ENCODE data around the gene PCDH9. TPM values are rescaled to one million over a fixed set of nuclear protein-coding genes. Genes with fewer than 3 reads are reported as not detected.

The PCDH9 gene
- polyA plus RNA-seq (2013, experiment 1 of 2): 0.65 TPM
- 0.76 TPM for polyA plus RNA-seq (2013, experiment 2 of 2)

GRCh38 chr13:67229481-67230403, at the start of gene PCDH9:
TSS of gene PCDH9 (minus strand) at chr13:67230336. CDS start at chr13:67228440, 1,896 bp downstream.
- WGBS: 2% methylated on average over 26 of the region's 26 CpGs
- no peaks in the 10 kb centered on the region for H3K9me3 ChIP-seq (ENCODE audit: insufficient read depth, low read depth, low read length)
- peaks cover 13% of the 10 kb centered on the region for H3K4me1 ChIP-seq (ENCODE audit: insufficient read depth, low read length)
- peak within 1 kb of the TSS; percentile 81 for H3K4me3 ChIP-seq (ENCODE audit: low read length)
- H3K27ac ChIP-seq (ENCODE audit: low read depth, low read length): peak within 1 kb of the TSS; percentile 28; the same call in 1 of the 2 replicates
- peak within 1 kb of the TSS; percentile 74 for H3K9ac ChIP-seq (ENCODE audit: low read depth, low read length)
- H3K36me3 ChIP-seq (ENCODE audit: insufficient read depth, low read length): no peaks in the 10 kb centered on the region
- peaks cover 42% of the 10 kb centered on the region for H3K27me3 ChIP-seq (ENCODE audit: insufficient read depth, low read length)

- Histone ChIP-seq H3K36me3 (ENCODE audit: insufficient read depth, low read length) (no peaks in the 10 kb centered on the region), H3K4me1 (ENCODE audit: insufficient read depth, low read length) (peaks cover 16% of the 10 kb centered on the region; the same call in 1 of the 2 replicates)
- WGBS: 95% methylated on average over 2 of the region's 2 CpGs
Observed at GRCh38 chr13:67278235-67278634, 48.1 kb upstream of the PCDH9 start.

GRCh38 chr13:67277581-67277980, 47.4 kb upstream of the PCDH9 start:
- no peak overlapping the region for H3K4me3 ChIP-seq (ENCODE audit: low read length)
- no peak overlapping the region for H3K27ac ChIP-seq (ENCODE audit: low read depth, low read length)
- H3K27me3 ChIP-seq (ENCODE audit: insufficient read depth, low read length): no peaks in the 10 kb centered on the region
- H3K4me1 ChIP-seq (ENCODE audit: insufficient read depth, low read length): peaks cover 20% of the 10 kb centered on the region; the same call in 1 of the 2 replicates
- H3K9me3 ChIP-seq (ENCODE audit: insufficient read depth, low read depth, low read length): no peaks in the 10 kb centered on the region
- H3K9ac ChIP-seq (ENCODE audit: low read depth, low read length): no peak overlapping the region
- no peaks in the 10 kb centered on the region for H3K36me3 ChIP-seq (ENCODE audit: insufficient read depth, low read length)
- WGBS: 96% methylated on average over 1 of the region's 1 CpG

More at GRCh38 chr13:67278235-67278634, 48.1 kb upstream of the PCDH9 start:
- no peaks in the 10 kb centered on the region for H3K27me3 ChIP-seq (ENCODE audit: insufficient read depth, low read length)
- H3K27ac ChIP-seq (ENCODE audit: low read depth, low read length): no peak overlapping the region
- H3K4me3 ChIP-seq (ENCODE audit: low read length): no peak overlapping the region
- H3K9me3 ChIP-seq (ENCODE audit: insufficient read depth, low read depth, low read length): no peaks in the 10 kb centered on the region
- no peak overlapping the region for H3K9ac ChIP-seq (ENCODE audit: low read depth, low read length)

- Histone ChIP-seq H3K9me3 (ENCODE audit: insufficient read depth, low read depth, low read length) (no peaks in the 10 kb centered on the region), H3K36me3 (ENCODE audit: insufficient read depth, low read length) (no peaks in the 10 kb centered on the region), H3K4me3 (ENCODE audit: low read length) (no peak overlapping the region), H3K4me1 (ENCODE audit: insufficient read depth, low read length) (peaks cover 16% of the 10 kb centered on the region; the same call in 1 of the 2 replicates), H3K27ac (ENCODE audit: low read depth, low read length) (no peak overlapping the region), H3K9ac (ENCODE audit: low read depth, low read length) (no peak overlapping the region), H3K27me3 (ENCODE audit: insufficient read depth, low read length) (no peaks in the 10 kb centered on the region)
- 88% methylated on average over 6 of the region's 6 CpGs for WGBS
Observed at GRCh38 chr13:67275351-67275960, 45.3 kb upstream of the PCDH9 start.

- no CpG with 5 or more reads among the region's 1 CpG for WGBS
- Histone ChIP-seq H3K4me3 (ENCODE audit: low read length) (no peak overlapping the region), H3K4me1 (ENCODE audit: insufficient read depth, low read length) (peaks cover 16% of the 10 kb centered on the region; the same call in 1 of the 2 replicates), H3K27me3 (ENCODE audit: insufficient read depth, low read length) (no peaks in the 10 kb centered on the region), H3K27ac (ENCODE audit: low read depth, low read length) (no peak overlapping the region), H3K9ac (ENCODE audit: low read depth, low read length) (no peak overlapping the region), H3K36me3 (ENCODE audit: insufficient read depth, low read length) (no peaks in the 10 kb centered on the region), H3K9me3 (ENCODE audit: insufficient read depth, low read depth, low read length) (no peaks in the 10 kb centered on the region)
Observed at GRCh38 chr13:67273001-67273400, 42.9 kb upstream of the PCDH9 start.

- no peak overlapping the region for H3K27ac ChIP-seq (ENCODE audit: low read depth, low read length)
- no peak overlapping the region for H3K4me3 ChIP-seq (ENCODE audit: low read length)
- no peak overlapping the region for H3K9ac ChIP-seq (ENCODE audit: low read depth, low read length)
- H3K36me3 ChIP-seq (ENCODE audit: insufficient read depth, low read length): no peaks in the 10 kb centered on the region
- 0 out of 2 replicates have a peak, but pooled peaks cover 5% of the 10 kb centered on the region for H3K4me1 ChIP-seq (ENCODE audit: insufficient read depth, low read length)
- 95% methylated on average over 4 of the region's 4 CpGs for WGBS
- H3K27me3 ChIP-seq (ENCODE audit: insufficient read depth, low read length): no peaks in the 10 kb centered on the region
- no peaks in the 10 kb centered on the region for H3K9me3 ChIP-seq (ENCODE audit: insufficient read depth, low read depth, low read length)
Observed at GRCh38 chr13:67267136-67267535, 37.0 kb upstream of the PCDH9 start.

- Histone ChIP-seq H3K9ac (ENCODE audit: low read depth, low read length) (no peak overlapping the region), H3K9me3 (ENCODE audit: insufficient read depth, low read depth, low read length) (no peaks in the 10 kb centered on the region), H3K27me3 (ENCODE audit: insufficient read depth, low read length) (no peaks in the 10 kb centered on the region), H3K27ac (ENCODE audit: low read depth, low read length) (peak overlapping the region; percentile 45; the same call in 1 of the 2 replicates), H3K36me3 (ENCODE audit: insufficient read depth, low read length) (no peaks in the 10 kb centered on the region), H3K4me1 (ENCODE audit: insufficient read depth, low read length) (peaks cover 21% of the 10 kb centered on the region), H3K4me3 (ENCODE audit: low read length) (no peak overlapping the region)
- 84% methylated on average over 5 of the region's 5 CpGs for WGBS
Observed at GRCh38 chr13:67259208-67259607, 29.1 kb upstream of the PCDH9 start.

GRCh38 chr13:67258482-67258881, 28.3 kb upstream of the PCDH9 start:
- WGBS: 100% methylated on average over 1 of the region's 1 CpG
- Histone ChIP-seq H3K36me3 (ENCODE audit: insufficient read depth, low read length) (no peaks in the 10 kb centered on the region), H3K4me1 (ENCODE audit: insufficient read depth, low read length) (peaks cover 21% of the 10 kb centered on the region), H3K27ac (ENCODE audit: low read depth, low read length) (peak overlapping the region; percentile 45; the same call in 1 of the 2 replicates), H3K4me3 (ENCODE audit: low read length) (no peak overlapping the region), H3K9me3 (ENCODE audit: insufficient read depth, low read depth, low read length) (no peaks in the 10 kb centered on the region), H3K27me3 (ENCODE audit: insufficient read depth, low read length) (no peaks in the 10 kb centered on the region), H3K9ac (ENCODE audit: low read depth, low read length) (no peak overlapping the region)

GRCh38 chr13:67238861-67239260, 8.7 kb upstream of the PCDH9 start:
- no peak overlapping the region for H3K9ac ChIP-seq (ENCODE audit: low read depth, low read length)
- H3K4me3 ChIP-seq (ENCODE audit: low read length): no peak overlapping the region
- no peak overlapping the region for H3K27ac ChIP-seq (ENCODE audit: low read depth, low read length)
- no peaks in the 10 kb centered on the region for H3K27me3 ChIP-seq (ENCODE audit: insufficient read depth, low read length)
- H3K4me1 ChIP-seq (ENCODE audit: insufficient read depth, low read length): peaks cover 6% of the 10 kb centered on the region; the same call in 1 of the 2 replicates
- no peaks in the 10 kb centered on the region for H3K9me3 ChIP-seq (ENCODE audit: insufficient read depth, low read depth, low read length)
- H3K36me3 ChIP-seq (ENCODE audit: insufficient read depth, low read length): no peaks in the 10 kb centered on the region

- Histone ChIP-seq H3K4me3 (ENCODE audit: low read length) (no peak overlapping the region), H3K27me3 (ENCODE audit: insufficient read depth, low read length) (no peaks in the 10 kb centered on the region), H3K9me3 (ENCODE audit: insufficient read depth, low read depth, low read length) (no peaks in the 10 kb centered on the region), H3K4me1 (ENCODE audit: insufficient read depth, low read length) (peaks cover 8% of the 10 kb centered on the region; the same call in 1 of the 2 replicates), H3K36me3 (ENCODE audit: insufficient read depth, low read length) (no peaks in the 10 kb centered on the region), H3K27ac (ENCODE audit: low read depth, low read length) (no peak overlapping the region), H3K9ac (ENCODE audit: low read depth, low read length) (no peak overlapping the region)
Observed at GRCh38 chr13:67238277-67238859, 8.2 kb upstream of the PCDH9 start.

GRCh38 chr13:67235265-67235664, 5.1 kb upstream of the PCDH9 start:
- no peak overlapping the region for H3K9ac ChIP-seq (ENCODE audit: low read depth, low read length)
- WGBS: 80% methylated on average over 1 of the region's 2 CpGs
- no peak overlapping the region for H3K4me3 ChIP-seq (ENCODE audit: low read length)
- peaks cover 12% of the 10 kb centered on the region; the same call in 1 of the 2 replicates for H3K27me3 ChIP-seq (ENCODE audit: insufficient read depth, low read length)
- H3K27ac ChIP-seq (ENCODE audit: low read depth, low read length): no peak overlapping the region
- H3K36me3 ChIP-seq (ENCODE audit: insufficient read depth, low read length): no peaks in the 10 kb centered on the region
- peaks cover 8% of the 10 kb centered on the region; the same call in 1 of the 2 replicates for H3K4me1 ChIP-seq (ENCODE audit: insufficient read depth, low read length)
- no peaks in the 10 kb centered on the region for H3K9me3 ChIP-seq (ENCODE audit: insufficient read depth, low read depth, low read length)

Measured in HUES64 (cell line).